Activated T-helper 2 cell treated with anti-CD3 and anti-CD28 coated beads, Interferon-gamma antibody, Interleukin-2, Interleukin-4, amounts not matched to agents 10 μg/mL and 5 μg/mL and 100 μg/mL, durations not matched to agents 14 hours and 24 hours and 36 hours (primary cell): Measurements from ENCODE around the gene TMPRSS6. TPM values are rescaled to one million over a fixed set of nuclear protein-coding genes. Genes with fewer than 3 reads are reported as not detected.
A peak's percentile ranks its signal among the peaks of the same experiment; 100 is the strongest.

ENCODE experiments used
- DNase-seq: peaks from one replicate; pipeline ENCODE4 v3.0.0; 2021; ENCODE audit warnings: low spot score
- H3K27ac Mint-ChIP-seq: one replicate; pipeline ENCODE4 v1.8.0; 2021; ENCODE audit warnings: mixed read lengths
- H3K27me3 Mint-ChIP-seq: one replicate; pipeline ENCODE4 v1.8.0; 2021; ENCODE audit warnings: low read depth, mixed read lengths
- H3K36me3 Mint-ChIP-seq: one replicate; pipeline ENCODE4 v1.8.0; 2021; ENCODE audit warnings: low read depth, mixed read lengths
- H3K4me1 Mint-ChIP-seq: one replicate; pipeline ENCODE4 v1.8.0; 2021; ENCODE audit warnings: low read depth, mixed read lengths
- H3K4me3 Mint-ChIP-seq: one replicate; pipeline ENCODE4 v1.8.0; 2021; ENCODE audit warnings: low read depth, mild to moderate bottlenecking, moderate library complexity, mixed read lengths
- H3K9me3 Mint-ChIP-seq: one replicate; pipeline ENCODE4 v1.8.0; 2021; ENCODE audit warnings: mixed read lengths
- intact Hi-C: fragments of 100-400 bp; cut with micrococcal nuclease; formaldehyde crosslinking; loops from one replicate; pipeline ENCODE4 v1.15.1; 2023
- total RNA-seq: library from RNA; stranded (reverse); gene quantifications from 2 replicates; pipeline ENCODE4 v1.2.3, GENCODE V29; 2022

TMPRSS6 gene
- total RNA-seq, 1 donor from 2014 or later = 9.2 TPM

- DNase-seq = no peak
- no peak overlapping the region for H3K27ac Mint-ChIP-seq
- H3K9me3 Mint-ChIP-seq = no peaks in the 10 kb centered on the region
- peaks cover 18% of the 10 kb centered on the region for H3K4me1 Mint-ChIP-seq
- no peak overlapping the region for H3K4me3 Mint-ChIP-seq
- intact Hi-C loops = no loop called here
- H3K27me3 Mint-ChIP-seq = no peaks in the 10 kb centered on the region
- peaks cover 11% of the 10 kb centered on the region for H3K36me3 Mint-ChIP-seq
These were observed 46.7 kb downstream of the TMPRSS6 start for GRCh38 chr22:37062702-37063381.

GRCh38 chr22:37062376-37062675 lies 47.2 kb downstream of the TMPRSS6 start:
- Mint-ChIP-seq H3K9me3 (no peaks in the 10 kb centered on the region), H3K36me3 (peaks cover 15% of the 10 kb centered on the region), H3K4me3 (no peak overlapping the region), H3K4me1 (peaks cover 18% of the 10 kb centered on the region), H3K27me3 (no peaks in the 10 kb centered on the region), H3K27ac (no peak overlapping the region)
- intact Hi-C loops = no loop called here
- no peak for DNase-seq

- intact Hi-C loops = no loop called here
- no peak overlapping the region for H3K4me3 Mint-ChIP-seq
- H3K9me3 Mint-ChIP-seq = no peaks in the 10 kb centered on the region
- no peak overlapping the region for H3K27ac Mint-ChIP-seq
- no peaks in the 10 kb centered on the region for H3K27me3 Mint-ChIP-seq
- DNase-seq = no peak
- H3K36me3 Mint-ChIP-seq = peaks cover 20% of the 10 kb centered on the region
- H3K4me1 Mint-ChIP-seq = peaks cover 18% of the 10 kb centered on the region
These were observed 47.7 kb downstream of the TMPRSS6 start for GRCh38 chr22:37061611-37062375.

GRCh38 chr22:37060801-37061610 lies 48.5 kb downstream of the TMPRSS6 start:
- H3K27me3 Mint-ChIP-seq = no peaks in the 10 kb centered on the region

GRCh38 chr22:37059876-37060449 lies 49.5 kb downstream of the TMPRSS6 start:
- Mint-ChIP-seq H3K4me1 (peaks cover 19% of the 10 kb centered on the region), H3K27me3 (no peaks in the 10 kb centered on the region), H3K9me3 (no peaks in the 10 kb centered on the region), H3K36me3 (peaks cover 27% of the 10 kb centered on the region), H3K4me3 (peak overlapping the region; percentile 8), H3K27ac (peak overlapping the region; percentile 22)
- no peak for DNase-seq
- intact Hi-C loops = no loop called here

More at GRCh38 chr22:37060801-37061610, 48.5 kb downstream of the TMPRSS6 start:
- Mint-ChIP-seq H3K4me3 (peak overlapping the region; percentile 68), H3K36me3 (peaks cover 25% of the 10 kb centered on the region), H3K4me1 (peaks cover 18% of the 10 kb centered on the region), H3K9me3 (no peaks in the 10 kb centered on the region), H3K27ac (peak overlapping the region; percentile 76)
- intact Hi-C loops = no loop called here
- no peak for DNase-seq

- Mint-ChIP-seq H3K4me1 (peaks cover 20% of the 10 kb centered on the region), H3K9me3 (no peaks in the 10 kb centered on the region), H3K27me3 (no peaks in the 10 kb centered on the region), H3K4me3 (no peak overlapping the region), H3K27ac (no peak overlapping the region), H3K36me3 (peaks cover 27% of the 10 kb centered on the region)
- intact Hi-C loops = no loop called here
- DNase-seq = no peak
These were observed 50.4 kb downstream of the TMPRSS6 start for GRCh38 chr22:37058917-37059701.

GRCh38 chr22:37057796-37058510 lies 51.6 kb downstream of the TMPRSS6 start:
- DNase-seq = no peak
- no peak overlapping the region for H3K27ac Mint-ChIP-seq
- H3K27me3 Mint-ChIP-seq = no peaks in the 10 kb centered on the region
- peaks cover 22% of the 10 kb centered on the region for H3K4me1 Mint-ChIP-seq
- H3K4me3 Mint-ChIP-seq = no peak overlapping the region
- intact Hi-C loops = no loop called here
- H3K36me3 Mint-ChIP-seq = peaks cover 36% of the 10 kb centered on the region
- no peaks in the 10 kb centered on the region for H3K9me3 Mint-ChIP-seq

GRCh38 chr22:37057226-37057625 lies 52.3 kb downstream of the TMPRSS6 start:
- H3K27me3 Mint-ChIP-seq = no peaks in the 10 kb centered on the region
- DNase-seq = no peak
- no peaks in the 10 kb centered on the region for H3K9me3 Mint-ChIP-seq
- no peak overlapping the region for H3K4me3 Mint-ChIP-seq
- H3K4me1 Mint-ChIP-seq = peaks cover 24% of the 10 kb centered on the region
- intact Hi-C loops = no loop called here
- no peak overlapping the region for H3K27ac Mint-ChIP-seq
- peaks cover 36% of the 10 kb centered on the region for H3K36me3 Mint-ChIP-seq

- intact Hi-C loops = no loop called here
- H3K4me3 Mint-ChIP-seq = no peak overlapping the region
- no peak overlapping the region for H3K27ac Mint-ChIP-seq
- no peaks in the 10 kb centered on the region for H3K27me3 Mint-ChIP-seq
- peaks cover 22% of the 10 kb centered on the region for H3K4me1 Mint-ChIP-seq
- H3K9me3 Mint-ChIP-seq = no peaks in the 10 kb centered on the region
- peaks cover 36% of the 10 kb centered on the region for H3K36me3 Mint-ChIP-seq
- DNase-seq = no peak
These were observed 53.3 kb downstream of the TMPRSS6 start for GRCh38 chr22:37056246-37056645.

GRCh38 chr22:37054600-37055365 lies 54.7 kb downstream of the TMPRSS6 start:
- H3K27me3 Mint-ChIP-seq = no peaks in the 10 kb centered on the region
- H3K36me3 Mint-ChIP-seq = peaks cover 27% of the 10 kb centered on the region
- intact Hi-C loops = no loop called here
- no peaks in the 10 kb centered on the region for H3K9me3 Mint-ChIP-seq
- H3K27ac Mint-ChIP-seq = no peak overlapping the region
- no peak for DNase-seq
- H3K4me3 Mint-ChIP-seq = no peak overlapping the region
- H3K4me1 Mint-ChIP-seq = peaks cover 10% of the 10 kb centered on the region

- H3K27ac Mint-ChIP-seq = no peak overlapping the region
- H3K36me3 Mint-ChIP-seq = peaks cover 26% of the 10 kb centered on the region
- peak overlapping the region; percentile 52 for H3K4me3 Mint-ChIP-seq
- intact Hi-C loops = no loop called here
- no peak for DNase-seq
- no peaks in the 10 kb centered on the region for H3K9me3 Mint-ChIP-seq
- no peaks in the 10 kb centered on the region for H3K27me3 Mint-ChIP-seq
- peaks cover 10% of the 10 kb centered on the region for H3K4me1 Mint-ChIP-seq
These were observed 55.5 kb downstream of the TMPRSS6 start for GRCh38 chr22:37054056-37054395.
